ENCODE measurements around the gene OR4D1.
A peak's percentile ranks its signal among the peaks of the same experiment; 100 is the strongest.

The OR4D1 gene

GRCh38 chr17:58165981-58166380 lies 17.8 kb downstream of the OR4D1 start:
- ChIA-PET POLR2A (no interaction called here), CTCF (interaction anchor here (1.3 to 1.6 kb wide), 2 partner anchors 11 to 34 kb away, joined by 4 to 10 read pairs; no protein-coding TSS in a partner anchor)
- no peak for DNase-seq (ENCODE audit: extremely low spot score)
- TF ChIP-seq, protein P1, sequence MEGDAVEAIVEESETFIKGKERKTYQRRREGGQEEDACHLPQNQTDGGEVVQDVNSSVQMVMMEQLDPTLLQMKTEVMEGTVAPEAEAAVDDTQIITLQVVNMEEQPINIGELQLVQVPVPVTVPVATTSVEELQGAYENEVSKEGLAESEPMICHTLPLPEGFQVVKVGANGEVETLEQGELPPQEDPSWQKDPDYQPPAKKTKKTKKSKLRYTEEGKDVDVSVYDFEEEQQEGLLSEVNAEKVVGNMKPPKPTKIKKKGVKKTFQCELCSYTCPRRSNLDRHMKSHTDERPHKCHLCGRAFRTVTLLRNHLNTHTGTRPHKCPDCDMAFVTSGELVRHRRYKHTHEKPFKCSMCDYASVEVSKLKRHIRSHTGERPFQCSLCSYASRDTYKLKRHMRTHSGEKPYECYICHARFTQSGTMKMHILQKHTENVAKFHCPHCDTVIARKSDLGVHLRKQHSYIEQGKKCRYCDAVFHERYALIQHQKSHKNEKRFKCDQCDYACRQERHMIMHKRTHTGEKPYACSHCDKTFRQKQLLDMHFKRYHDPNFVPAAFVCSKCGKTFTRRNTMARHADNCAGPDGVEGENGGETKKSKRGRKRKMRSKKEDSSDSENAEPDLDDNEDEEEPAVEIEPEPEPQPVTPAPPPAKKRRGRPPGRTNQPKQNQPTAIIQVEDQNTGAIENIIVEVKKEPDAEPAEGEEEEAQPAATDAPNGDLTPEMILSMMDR (IDR thresholded peaks at IDR 0.05; ENCODE audit: control extremely low read depth, extremely low read depth, low read depth, missing control alignments) = no peak

GRCh38 chr17:58166682-58167081 lies 18.5 kb downstream of the OR4D1 start, which contains the start of gene OR4D2:
TSS of gene OR4D2 (plus strand) at chr17:58166982. CDS start at chr17:58169656, 2,674 bp downstream.
- POLR2A ChIA-PET = no interaction called here
- no peak for DNase-seq (ENCODE audit: extremely low spot score)
- CTCF ChIA-PET = interaction anchor here (1.3 kb wide), 1 partner anchor 10 kb away, joined by 4 read pairs; no protein-coding TSS in a partner anchor
- TF ChIP-seq, protein P1 (IDR thresholded peaks at IDR 0.05; ENCODE audit: control extremely low read depth, extremely low read depth, low read depth, missing control alignments) = no peak

- DNase-seq (ENCODE audit: extremely low spot score) = no peak
- TF ChIP-seq, protein P1 (IDR thresholded peaks at IDR 0.05; ENCODE audit: control extremely low read depth, extremely low read depth, low read depth, missing control alignments) = no peak
- CTCF ChIA-PET = interaction anchor here (1.1 kb wide), 1 partner anchor 9 kb away, joined by 3 read pairs; no protein-coding TSS in a partner anchor
- POLR2A ChIA-PET = no interaction called here
Measured at GRCh38 chr17:58170622-58171021, 22.4 kb downstream of the OR4D1 start.

DNA sequence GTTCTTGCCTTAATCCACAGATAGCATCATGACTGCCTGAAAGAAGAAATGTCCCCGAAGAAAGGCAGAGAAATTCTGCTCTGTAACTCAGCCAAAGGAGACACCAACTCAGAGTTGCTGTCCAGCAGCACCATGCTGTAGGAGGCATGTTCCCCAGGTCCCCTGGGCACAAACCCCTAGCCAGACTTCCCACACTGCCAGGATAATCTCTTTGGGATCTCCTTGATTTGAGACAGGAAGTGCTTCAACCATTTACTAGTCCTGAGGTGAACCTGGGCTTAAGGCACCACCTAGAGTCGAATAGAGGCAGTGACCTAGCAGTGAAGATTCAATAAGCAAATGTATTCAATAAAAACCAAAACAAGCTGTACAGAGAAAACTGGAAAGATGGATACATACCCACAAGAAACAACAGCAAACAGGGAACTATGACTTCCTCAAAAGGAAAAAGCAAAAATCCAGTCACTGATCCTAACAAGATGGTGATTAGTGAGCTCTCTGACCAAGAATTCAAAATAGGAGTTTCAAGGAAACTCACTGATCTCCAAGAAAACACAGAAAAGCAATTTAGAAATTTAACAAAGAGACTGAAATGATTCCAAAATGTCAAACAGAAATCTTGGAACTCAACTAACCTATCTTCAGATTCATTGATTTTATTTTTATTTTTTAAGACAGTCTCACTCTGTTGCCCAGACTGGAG lies 24.3 kb downstream of the OR4D1 start:
- no peak for DNase-seq (ENCODE audit: extremely low spot score)
- ChIA-PET CTCF (interaction anchor here (1.0 to 1.2 kb wide), 4 partner anchors 9 to 339 kb away, joined by 3 to 4 read pairs (median 4); no protein-coding TSS in a partner anchor), POLR2A (no interaction called here)
- TF ChIP-seq, protein P1 (IDR thresholded peaks at IDR 0.05; ENCODE audit: control extremely low read depth, extremely low read depth, low read depth, missing control alignments) = peak; percentile 34

- no peak for DNase-seq (ENCODE audit: extremely low spot score)
- TF ChIP-seq, protein P1 (IDR thresholded peaks at IDR 0.05; ENCODE audit: control extremely low read depth, extremely low read depth, low read depth, missing control alignments) = no peak
- ChIA-PET POLR2A (no interaction called here), CTCF (no interaction called here)
Measured at GRCh38 chr17:58174871-58175270, 26.7 kb downstream of the OR4D1 start.

- POLR2A ChIA-PET = no interaction called here
- no peak for DNase-seq (ENCODE audit: extremely low spot score)
- CTCF ChIA-PET = interaction anchor here (1.9 to 2.0 kb wide), 2 partner anchors 10 to 24 kb away, joined by 4 to 5 read pairs; partner anchors contain the start of gene OR4D2
- TF ChIP-seq, protein P1 (IDR thresholded peaks at IDR 0.05; ENCODE audit: control extremely low read depth, extremely low read depth, low read depth, missing control alignments) = no peak
Measured at GRCh38 chr17:58176200-58176599, 28.0 kb downstream of the OR4D1 start.

Measured in GM10248 (cell line).